Immature natural killer cell (primary cell): Measurements from ENCODE around the gene MSANTD1. TPM values are rescaled to one million over a fixed set of nuclear protein-coding genes. Genes with fewer than 3 reads are reported as not detected.

ENCODE experiments used
- DNase-seq, 3 donors: peaks; one replicate each; pipeline ENCODE4 v3.0.0; 2022; ENCODE audit warnings: mixed read lengths in 1 of 3
- H3K27ac Mint-ChIP-seq, 6 donors: one replicate each; pipeline ENCODE4 v1.8.0; 2020; ENCODE audit warnings: mixed read lengths in 6 of 6, mild to moderate bottlenecking in 5 of 6, inconsistent platforms in 4 of 6, moderate library complexity in 3 of 6
- H3K27me3 Mint-ChIP-seq, 3 donors: one replicate each; pipeline ENCODE4 v1.8.0; 2020 to 2021; ENCODE audit warnings: low read depth in 3 of 3, mild to moderate bottlenecking in 3 of 3, mixed read lengths in 3 of 3, moderate library complexity in 3 of 3, inconsistent platforms in 1 of 3
- H3K36me3 Mint-ChIP-seq, 3 donors: one replicate each; pipeline ENCODE4 v1.8.0; 2020; ENCODE audit warnings: mixed read lengths in 3 of 3, inconsistent platforms in 2 of 3, mild to moderate bottlenecking in 2 of 3
- H3K4me1 Mint-ChIP-seq, 2 donors: one replicate each; pipeline ENCODE4 v1.8.0; 2020; ENCODE audit warnings: inconsistent platforms in 2 of 2, mild to moderate bottlenecking in 2 of 2, mixed read lengths in 2 of 2, moderate library complexity in 1 of 2
- H3K4me3 Mint-ChIP-seq, 5 donors: one replicate each; pipeline ENCODE4 v1.8.0; 2020; ENCODE audit warnings: mild to moderate bottlenecking in 5 of 5, mixed read lengths in 5 of 5, inconsistent platforms in 3 of 5, moderate library complexity in 3 of 5
- H3K9me3 Mint-ChIP-seq, 6 donors: one replicate each; pipeline ENCODE4 v1.8.0; 2020; ENCODE audit warnings: mild to moderate bottlenecking in 6 of 6, mixed read lengths in 6 of 6, inconsistent platforms in 4 of 6, moderate library complexity in 3 of 6
- polyA plus RNA-seq, 3 donors: library from polyadenylated mRNA; unstranded; fragments of 300-500 nt; fragmentation: Illumina TruSeq; gene quantifications; one replicate each; pipeline ENCODE4 v1.2.3, GENCODE V29; 2021

The MSANTD1 gene
- polyA plus RNA-seq, 3 donors from 2014 or later: not detected

DNA sequence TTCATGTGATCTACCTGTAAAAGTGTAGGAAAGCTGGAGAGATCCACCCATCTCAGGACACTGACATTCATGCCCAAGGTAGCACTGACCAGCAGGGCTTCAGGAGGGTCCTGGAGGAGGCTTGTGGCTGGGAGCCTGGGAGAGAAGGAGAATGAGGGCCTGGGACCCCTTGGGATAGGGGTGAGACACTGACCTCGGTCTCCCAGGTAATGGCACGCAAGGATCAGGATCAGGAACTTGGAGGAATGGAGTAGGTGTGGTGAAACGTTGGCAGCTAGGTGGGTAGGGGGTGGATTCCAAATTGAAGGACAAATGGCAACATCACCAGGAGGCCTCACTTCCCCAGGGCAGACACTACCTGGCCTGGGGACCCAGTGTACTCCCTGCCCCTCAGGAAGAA, 31.5 kb downstream of the MSANTD1 start:
- Mint-ChIP-seq H3K9me3 (peaks cover 0 to 5% (median 2%) of the 10 kb centered on the region in 6 donors), H3K36me3 (peaks cover 6 to 22% (median 7%) of the 10 kb centered on the region in 3 donors), H3K27me3 (peaks cover 5 to 7% (median 6%) of the 10 kb centered on the region in 3 donors), H3K4me3 (no peak overlapping the region), H3K4me1 (no peaks in the 10 kb centered on the region), H3K27ac (no peak overlapping the region)
- no peak for DNase-seq

- peaks cover 0 to 16% (median 4%) of the 10 kb centered on the region in 3 donors for H3K36me3 Mint-ChIP-seq
- no peak overlapping the region for H3K27ac Mint-ChIP-seq
- no peaks in the 10 kb centered on the region for H3K4me1 Mint-ChIP-seq
- H3K9me3 Mint-ChIP-seq: peaks cover 0 to 5% (median 2%) of the 10 kb centered on the region in 6 donors
- no peak overlapping the region for H3K4me3 Mint-ChIP-seq
- DNase-seq: no peak
- H3K27me3 Mint-ChIP-seq: peaks cover 7 to 13% (median 9%) of the 10 kb centered on the region in 3 donors
Measured at GRCh38 chr4:3283483-3283882, 34.5 kb downstream of the MSANTD1 start.

- DNase-seq: no peak
- peaks cover 0 to 13% (median 2%) of the 10 kb centered on the region in 3 donors for H3K36me3 Mint-ChIP-seq
- H3K4me3 Mint-ChIP-seq: no peak overlapping the region
- H3K27ac Mint-ChIP-seq: no peak overlapping the region
- peaks cover 0 to 4% (median 2%) of the 10 kb centered on the region in 6 donors for H3K9me3 Mint-ChIP-seq
- H3K4me1 Mint-ChIP-seq: no peaks in the 10 kb centered on the region
- H3K27me3 Mint-ChIP-seq: peaks cover 7 to 10% (median 9%) of the 10 kb centered on the region in 3 donors
Measured at GRCh38 chr4:3283916-3284315, 35.0 kb downstream of the MSANTD1 start.

DNA sequence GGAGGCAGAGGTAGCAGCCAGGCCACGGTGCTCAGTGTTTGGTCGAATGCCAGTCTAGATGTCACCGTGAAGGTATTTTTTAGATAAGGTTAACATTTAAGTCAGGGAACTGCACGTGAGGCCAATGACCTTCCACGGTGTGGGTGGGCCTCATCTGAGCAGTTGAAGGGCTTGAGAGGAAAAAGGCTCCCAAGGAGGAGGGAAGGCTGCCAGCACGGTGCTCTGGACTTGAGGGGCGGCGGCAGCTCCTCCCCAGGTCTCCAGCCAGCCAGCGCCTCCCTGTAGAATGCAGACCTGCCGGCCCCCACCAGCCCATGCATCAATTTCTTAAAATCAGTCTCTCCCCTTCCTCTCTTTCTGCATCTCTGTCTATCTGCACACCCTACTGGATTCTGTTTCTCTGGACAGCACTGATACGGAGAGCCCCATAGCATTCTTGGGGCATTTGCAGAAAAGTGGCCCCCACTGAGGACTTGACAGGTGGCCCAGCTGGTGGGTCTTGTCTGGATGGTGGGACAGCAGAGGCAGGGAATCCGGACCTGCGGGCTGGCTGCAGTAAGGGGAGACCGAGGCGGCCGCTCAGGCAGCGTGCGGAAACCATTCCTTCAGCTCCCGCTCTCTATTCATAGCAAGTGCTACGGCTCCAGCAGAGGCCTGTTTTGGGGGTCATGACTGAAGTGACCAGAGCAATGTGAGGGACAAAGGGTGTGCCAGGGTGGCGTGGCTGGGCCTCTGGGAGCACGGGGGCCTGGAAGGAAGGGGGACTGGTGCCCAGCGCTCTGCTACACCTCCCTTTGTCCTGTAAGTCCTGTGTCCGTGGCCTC, 36.0 kb downstream of the MSANTD1 start:
- Mint-ChIP-seq H3K9me3 (peaks cover 0 to 4% (median under 1%) of the 10 kb centered on the region in 6 donors), H3K4me3 (no peak overlapping the region), H3K4me1 (no peaks in the 10 kb centered on the region), H3K27ac (no peak overlapping the region), H3K36me3 (peaks cover 0 to 10% (median 0%) of the 10 kb centered on the region in 3 donors), H3K27me3 (peaks cover 6 to 9% (median 9%) of the 10 kb centered on the region in 3 donors)
- no peak for DNase-seq

GRCh38 chr4:3285558-3286334, 36.8 kb downstream of the MSANTD1 start:
- Mint-ChIP-seq H3K27me3 (peaks cover 6 to 9% (median 9%) of the 10 kb centered on the region in 3 donors), H3K4me1 (no peaks in the 10 kb centered on the region), H3K9me3 (peaks cover 0 to 4% (median under 1%) of the 10 kb centered on the region in 6 donors), H3K36me3 (peaks cover 0 to 6% (median 0%) of the 10 kb centered on the region in 3 donors), H3K27ac (no peak overlapping the region), H3K4me3 (peak overlapping the region in 1 of 5 donors; percentile 17)
- no peak for DNase-seq

DNA sequence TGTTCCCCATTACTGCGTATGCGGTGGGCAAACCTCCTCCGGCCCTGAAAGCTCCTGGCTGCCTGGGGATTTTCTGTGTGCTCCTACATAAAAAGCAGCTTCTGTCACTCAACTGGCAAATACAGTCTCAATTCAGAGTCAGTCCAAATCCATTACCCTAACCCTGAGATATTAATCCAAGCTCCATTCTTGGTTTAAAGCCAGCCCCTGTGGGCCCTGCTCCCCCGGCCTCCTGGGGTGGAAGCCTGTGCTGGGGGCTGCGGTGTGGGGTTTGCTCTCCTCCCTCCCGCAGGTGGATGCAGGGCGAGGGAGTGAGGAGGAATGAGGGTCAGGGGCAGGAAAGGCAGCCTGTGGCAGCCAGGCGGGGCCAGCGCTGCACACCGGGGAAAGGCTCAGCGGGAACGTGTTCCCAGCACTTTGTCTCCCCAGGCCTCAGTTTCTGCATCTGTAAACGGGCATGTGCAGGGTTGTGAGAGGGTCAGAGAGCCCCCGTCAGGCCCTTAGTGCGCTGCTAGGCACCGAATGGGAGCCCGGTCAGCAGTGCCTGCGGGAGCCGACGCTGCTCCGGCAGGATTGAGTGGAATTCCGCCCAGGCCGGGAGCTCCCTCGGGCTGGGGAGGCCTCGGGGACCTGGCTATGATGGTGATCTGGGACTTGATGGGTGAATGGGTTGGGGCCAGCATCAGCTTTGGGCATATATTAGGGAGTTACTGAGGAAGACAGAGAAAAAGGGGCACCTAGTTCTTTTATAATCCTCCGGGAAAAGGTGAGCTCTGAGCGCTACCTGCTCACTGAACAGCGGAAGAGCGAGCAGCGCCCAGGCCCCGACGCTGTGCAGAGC, 37.6 kb downstream of the MSANTD1 start:
- no peak for DNase-seq
- H3K9me3 Mint-ChIP-seq: peaks cover 0 to 3% (median under 1%) of the 10 kb centered on the region in 6 donors
- H3K4me3 Mint-ChIP-seq: no peak overlapping the region
- peaks cover 8 to 10% (median 8%) of the 10 kb centered on the region in 3 donors for H3K27me3 Mint-ChIP-seq
- H3K27ac Mint-ChIP-seq: no peak overlapping the region
- peaks cover 0 to 4% (median 0%) of the 10 kb centered on the region in 3 donors for H3K36me3 Mint-ChIP-seq
- peaks cover 2% of the 10 kb centered on the region in 2 donors for H3K4me1 Mint-ChIP-seq

DNA sequence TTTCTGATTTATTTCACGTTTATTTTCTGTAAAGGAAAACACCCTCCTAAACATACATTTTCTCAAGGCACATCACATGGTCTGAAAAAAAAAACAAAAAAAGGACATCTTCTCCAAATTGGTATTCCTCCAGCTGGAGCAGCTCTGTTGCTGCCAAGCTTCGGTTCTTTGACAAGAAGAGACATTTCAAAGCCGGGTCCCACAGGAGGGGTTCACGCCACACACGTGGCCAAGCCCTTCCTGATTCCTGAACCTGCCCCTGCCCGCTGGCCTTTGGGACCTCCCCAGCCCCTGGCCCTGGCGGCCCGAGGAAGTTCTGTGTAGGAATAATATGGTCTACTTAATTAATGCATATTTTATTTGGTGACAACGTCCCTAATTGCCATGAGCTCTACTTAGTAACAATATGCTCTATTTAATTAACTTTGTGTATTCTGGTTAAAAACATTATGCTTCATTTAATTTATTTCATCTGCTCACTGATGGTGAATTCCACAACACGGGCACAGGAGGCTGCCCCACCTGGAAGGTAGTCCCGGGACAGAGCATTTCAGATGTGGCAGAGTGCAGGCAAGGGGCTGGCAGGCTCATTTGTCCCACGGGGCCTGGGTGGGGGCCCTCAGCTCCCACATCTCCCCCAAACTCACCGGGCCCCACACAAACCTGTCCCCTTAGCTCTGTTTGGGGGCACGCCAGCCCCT, 38.5 kb downstream of the MSANTD1 start:
- Mint-ChIP-seq H3K4me3 (no peak overlapping the region), H3K9me3 (no peaks in the 10 kb centered on the region), H3K27ac (no peak overlapping the region), H3K4me1 (peaks cover 6 to 8% of the 10 kb centered on the region in 2 donors), H3K27me3 (peaks cover 4 to 11% (median 10%) of the 10 kb centered on the region in 3 donors), H3K36me3 (no peaks in the 10 kb centered on the region)
- DNase-seq: no peak

GRCh38 chr4:3287972-3288570, 39.1 kb downstream of the MSANTD1 start:
- H3K27me3 Mint-ChIP-seq: peaks cover 3 to 11% (median 10%) of the 10 kb centered on the region in 3 donors
- no peaks in the 10 kb centered on the region for H3K36me3 Mint-ChIP-seq
- DNase-seq: no peak
- peaks cover 6 to 8% of the 10 kb centered on the region in 2 donors for H3K4me1 Mint-ChIP-seq
- no peak overlapping the region for H3K27ac Mint-ChIP-seq
- H3K4me3 Mint-ChIP-seq: no peak overlapping the region
- H3K9me3 Mint-ChIP-seq: no peaks in the 10 kb centered on the region

GRCh38 chr4:3288571-3289094, 39.7 kb downstream of the MSANTD1 start:
- H3K4me3 Mint-ChIP-seq: no peak overlapping the region
- no peaks in the 10 kb centered on the region for H3K36me3 Mint-ChIP-seq

GRCh38 chr4:3290476-3290875, 41.5 kb downstream of the MSANTD1 start:
- DNase-seq: no peak
- Mint-ChIP-seq H3K36me3 (no peaks in the 10 kb centered on the region), H3K4me3 (peak overlapping the region in 4 of 5 donors; percentile 30 to 56 (median 46)), H3K27ac (no peak overlapping the region), H3K9me3 (no peaks in the 10 kb centered on the region), H3K27me3 (peaks cover 4 to 10% (median 7%) of the 10 kb centered on the region in 3 donors), H3K4me1 (peaks cover 14 to 15% of the 10 kb centered on the region in 2 donors)

More at GRCh38 chr4:3288571-3289094, 39.7 kb downstream of the MSANTD1 start:
- Mint-ChIP-seq H3K4me1 (peaks cover 9 to 12% of the 10 kb centered on the region in 2 donors), H3K27me3 (peaks cover 3 to 11% (median 10%) of the 10 kb centered on the region in 3 donors), H3K9me3 (no peaks in the 10 kb centered on the region), H3K27ac (no peak overlapping the region)
- no peak for DNase-seq

DNA sequence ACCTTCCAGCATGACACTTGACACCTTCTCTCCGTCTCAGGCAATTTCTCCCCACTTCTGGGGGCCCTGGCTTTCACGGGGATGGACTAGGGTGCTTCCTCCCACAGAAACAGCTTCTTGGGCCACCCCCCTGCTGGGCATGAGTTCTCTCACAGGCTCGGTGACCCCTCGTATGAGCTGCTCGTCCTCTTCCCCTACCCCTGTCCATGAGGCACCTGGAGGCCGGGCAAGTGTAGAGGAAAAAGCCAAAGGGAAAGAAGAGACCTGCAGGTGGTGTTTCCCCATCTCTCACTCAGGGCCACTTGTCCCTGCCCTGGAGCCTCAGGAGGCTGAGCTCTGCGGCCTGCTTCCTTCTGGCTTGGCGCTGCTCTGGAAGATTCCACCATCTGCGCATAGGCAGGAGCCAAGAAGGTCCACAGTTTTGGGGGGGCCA, 41.9 kb downstream of the MSANTD1 start:
- H3K36me3 Mint-ChIP-seq: no peaks in the 10 kb centered on the region
- peaks cover 14 to 15% of the 10 kb centered on the region in 2 donors for H3K4me1 Mint-ChIP-seq
- H3K4me3 Mint-ChIP-seq: peak overlapping the region in 4 of 5 donors; percentile 30 to 91 (median 54)
- H3K27me3 Mint-ChIP-seq: peaks cover 5 to 10% (median 7%) of the 10 kb centered on the region in 3 donors
- H3K9me3 Mint-ChIP-seq: no peaks in the 10 kb centered on the region
- no peak for DNase-seq
- H3K27ac Mint-ChIP-seq: no peak overlapping the region

DNA sequence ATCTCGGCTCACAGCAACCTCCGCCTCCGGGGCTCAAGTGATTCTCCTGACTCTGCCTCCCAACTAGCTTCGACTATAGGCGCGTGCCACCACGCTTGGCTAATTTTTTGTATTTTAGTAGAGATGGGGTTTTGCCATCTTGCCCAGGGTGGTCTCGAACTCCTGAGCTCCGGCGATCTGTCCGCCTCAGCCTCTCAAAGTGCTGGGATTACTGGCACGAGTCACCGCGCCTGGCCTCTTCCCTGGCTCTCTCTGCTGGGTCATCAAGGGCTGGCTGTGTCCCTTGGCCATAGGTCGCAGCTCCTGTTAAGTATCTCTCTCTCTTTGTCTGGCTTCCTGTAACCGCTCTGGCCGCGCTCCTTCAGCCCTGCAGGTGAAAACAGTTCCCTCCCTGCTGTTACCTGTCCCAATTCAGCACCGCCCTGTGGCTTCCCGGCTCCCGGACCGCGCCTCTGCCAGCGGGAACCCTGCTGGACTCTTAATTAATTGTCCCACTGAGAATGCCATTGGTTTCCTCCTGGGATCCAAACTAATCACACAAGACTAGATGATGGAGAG, 42.5 kb downstream of the MSANTD1 start:
- peak overlapping the region in 5 of 6 donors; percentile 69 to 80 (median 77) for H3K27ac Mint-ChIP-seq
- H3K9me3 Mint-ChIP-seq: no peaks in the 10 kb centered on the region
- peaks cover 5 to 10% (median 7%) of the 10 kb centered on the region in 3 donors for H3K27me3 Mint-ChIP-seq
- no peaks in the 10 kb centered on the region for H3K36me3 Mint-ChIP-seq
- H3K4me1 Mint-ChIP-seq: peaks cover 14 to 15% of the 10 kb centered on the region in 2 donors
- H3K4me3 Mint-ChIP-seq: peak overlapping the region; percentile 87 to 91 (median 90)
- no peak for DNase-seq
